Breast epithelium (tissue), 4 donors: Measurements from ENCODE around the gene GPC6. TPM values are rescaled to one million over a fixed set of nuclear protein-coding genes. Genes with fewer than 3 reads are reported as not detected.

Source experiments
- DNase-seq, 2 donors: peaks; one replicate each; pipeline ENCODE4 v3.0.0-alpha.2; 2019; ENCODE audit warnings: low spot score in 2 of 2
- H3K27ac ChIP-seq, 2 donors: fragments of 200-600 bp; sonication (generic) in 1 of 2; one replicate each; pipeline ENCODE4 v1.5.1; 2016 to 2019; ENCODE audit warnings: mild to moderate bottlenecking in 1 of 2
- H3K27me3 ChIP-seq, 2 donors: fragments of 200-600 bp; sonication (generic) in 1 of 2; one replicate each; pipeline versions ENCODE4 v1.5.1 to v1.6.0; 2017 to 2019; ENCODE audit warnings: control low read depth in 1 of 2, mild to moderate bottlenecking in 1 of 2
- H3K36me3 ChIP-seq: fragments of 200-600 bp; one replicate; pipeline ENCODE4 v1.5.1; 2019
- H3K4me1 ChIP-seq, 2 donors: fragments of 200-600 bp; sonication (generic); one replicate each; pipeline ENCODE4 v1.5.1; 2016 to 2019; ENCODE audit warnings: control low read depth in 1 of 2
- H3K4me3 ChIP-seq, 3 donors: fragments of 200-600 bp; sonication (generic); 1 replicate in 2 of 3; 2 replicates in 1 of 3; pipeline ENCODE4 v1.5.1; 2016 to 2019; ENCODE audit warnings: mild to moderate bottlenecking in 3 of 3, moderate library complexity in 2 of 3
- H3K9me3 ChIP-seq, 2 donors: fragments of 200-600 bp; sonication (generic) in 1 of 2; one replicate each; pipeline ENCODE4 v1.5.1; 2016 to 2019; ENCODE audit warnings: control low read depth in 1 of 2
- POLR2A ChIP-seq: fragments of 450-650 bp; IDR thresholded peaks from one replicate; pipeline ENCODE4 v1.6.1; 2016; ENCODE audit warnings: antibody characterized with exemption, mild to moderate bottlenecking, moderate library complexity
- POLR2AphosphoS5 ChIP-seq, 3 donors: sonication (generic); formaldehyde crosslinking; IDR thresholded peaks; one replicate each; pipeline ENCODE4 v1.6.1; 2017; ENCODE audit warnings: antibody characterized with exemption in 3 of 3
- intact Hi-C: fragments of 100-400 bp; cut with DNase I; formaldehyde crosslinking; loops from one replicate; pipeline ENCODE4 v1.15.1; 2023; ENCODE audit warnings: low total_unique reads
- total RNA-seq, 3 donors: library from RNA; depleted of rRNA; stranded (reverse); fragments of >200 nt; gene quantifications; one replicate each; pipeline ENCODE4 v1.1.0, GENCODE V29; 2016
- TF ChIP-seq, protein P1 (sequence below), 3 donors: fragments of 450-650 bp; IDR thresholded peaks; one replicate each; pipeline ENCODE4 v1.5.1; 2016 to 2017; ENCODE audit warnings: antibody characterized with exemption in 3 of 3, mild to moderate bottlenecking in 3 of 3, moderate library complexity in 3 of 3

GPC6 gene
- total RNA-seq, 3 donors from 2014 or later, result 3.5 to 44.0 (median 4.9) TPM

- no peaks in the 10 kb centered on the region for H3K27me3 ChIP-seq
- no peaks in the 10 kb centered on the region for H3K4me1 ChIP-seq
- TF ChIP-seq POLR2AphosphoS5 (IDR thresholded peaks at IDR 0.05) (no peak), POLR2A (no peak)
- TF ChIP-seq, protein P1, sequence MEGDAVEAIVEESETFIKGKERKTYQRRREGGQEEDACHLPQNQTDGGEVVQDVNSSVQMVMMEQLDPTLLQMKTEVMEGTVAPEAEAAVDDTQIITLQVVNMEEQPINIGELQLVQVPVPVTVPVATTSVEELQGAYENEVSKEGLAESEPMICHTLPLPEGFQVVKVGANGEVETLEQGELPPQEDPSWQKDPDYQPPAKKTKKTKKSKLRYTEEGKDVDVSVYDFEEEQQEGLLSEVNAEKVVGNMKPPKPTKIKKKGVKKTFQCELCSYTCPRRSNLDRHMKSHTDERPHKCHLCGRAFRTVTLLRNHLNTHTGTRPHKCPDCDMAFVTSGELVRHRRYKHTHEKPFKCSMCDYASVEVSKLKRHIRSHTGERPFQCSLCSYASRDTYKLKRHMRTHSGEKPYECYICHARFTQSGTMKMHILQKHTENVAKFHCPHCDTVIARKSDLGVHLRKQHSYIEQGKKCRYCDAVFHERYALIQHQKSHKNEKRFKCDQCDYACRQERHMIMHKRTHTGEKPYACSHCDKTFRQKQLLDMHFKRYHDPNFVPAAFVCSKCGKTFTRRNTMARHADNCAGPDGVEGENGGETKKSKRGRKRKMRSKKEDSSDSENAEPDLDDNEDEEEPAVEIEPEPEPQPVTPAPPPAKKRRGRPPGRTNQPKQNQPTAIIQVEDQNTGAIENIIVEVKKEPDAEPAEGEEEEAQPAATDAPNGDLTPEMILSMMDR (IDR thresholded peaks at IDR 0.05), result no peak
- no peak overlapping the region for H3K27ac ChIP-seq
- no peaks in the 10 kb centered on the region for H3K36me3 ChIP-seq
- intact Hi-C loops, result no loop called here
- H3K4me3 ChIP-seq, result no peak overlapping the region
- DNase-seq, result no peak
- H3K9me3 ChIP-seq, result no peaks in the 10 kb centered on the region
These were observed 118.4 kb downstream of the GPC6 start for GRCh38 chr13:93345024-93345423.

- Histone ChIP-seq H3K4me3 (no peak overlapping the region), H3K27me3 (no peaks in the 10 kb centered on the region), H3K27ac (no peak overlapping the region), H3K9me3 (no peaks in the 10 kb centered on the region), H3K36me3 (no peaks in the 10 kb centered on the region), H3K4me1 (no peaks in the 10 kb centered on the region)
- TF ChIP-seq, protein P1 (IDR thresholded peaks at IDR 0.05), result no peak
- TF ChIP-seq POLR2A (no peak), POLR2AphosphoS5 (IDR thresholded peaks at IDR 0.05) (no peak)
- intact Hi-C loops, result no loop called here
- DNase-seq, result no peak
These were observed 119.2 kb downstream of the GPC6 start for GRCh38 chr13:93345770-93346169.

DNA sequence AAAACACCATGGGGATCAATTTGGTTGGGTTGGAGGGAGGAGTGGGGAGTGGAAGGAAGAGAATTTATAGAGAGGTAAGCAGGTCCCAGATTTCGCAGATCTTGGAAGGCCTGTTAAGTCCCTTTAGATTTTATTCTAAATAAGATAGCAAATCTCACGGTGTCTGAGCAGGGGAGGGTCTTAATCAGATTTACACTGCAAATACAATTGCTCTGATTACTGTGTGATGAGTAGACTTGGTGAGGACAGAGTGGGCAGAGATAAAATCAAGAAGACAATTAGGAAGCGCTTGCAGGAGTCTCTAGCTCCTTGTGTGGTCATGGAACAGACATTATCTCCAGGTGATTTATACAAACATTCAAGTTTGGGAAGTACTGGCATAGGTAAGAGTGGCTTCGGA lies 126.0 kb downstream of the GPC6 start:
- no peak for TF ChIP-seq POLR2A
- no peak for TF ChIP-seq POLR2AphosphoS5 (IDR thresholded peaks at IDR 0.05)
- TF ChIP-seq, protein P1 (IDR thresholded peaks at IDR 0.05), result no peak
- intact Hi-C loops, result no loop called here
- no peak for DNase-seq
- Histone ChIP-seq H3K4me3 (no peak overlapping the region), H3K27ac (no peak overlapping the region), H3K27me3 (no peaks in the 10 kb centered on the region), H3K36me3 (no peaks in the 10 kb centered on the region), H3K4me1 (no peaks in the 10 kb centered on the region), H3K9me3 (no peaks in the 10 kb centered on the region)

- Histone ChIP-seq H3K27ac (no peak overlapping the region), H3K27me3 (no peaks in the 10 kb centered on the region), H3K4me1 (no peaks in the 10 kb centered on the region), H3K36me3 (no peaks in the 10 kb centered on the region), H3K9me3 (no peaks in the 10 kb centered on the region), H3K4me3 (no peak overlapping the region)
- intact Hi-C loops, result no loop called here
- TF ChIP-seq, protein P1 (IDR thresholded peaks at IDR 0.05), result no peak
- no peak for TF ChIP-seq POLR2AphosphoS5 (IDR thresholded peaks at IDR 0.05)
- no peak for TF ChIP-seq POLR2A
- no peak for DNase-seq
These were observed 128.5 kb downstream of the GPC6 start for GRCh38 chr13:93355094-93355493.

- H3K27ac ChIP-seq, result no peak overlapping the region
- no peaks in the 10 kb centered on the region for H3K27me3 ChIP-seq
- intact Hi-C loops, result no loop called here
- H3K36me3 ChIP-seq, result no peaks in the 10 kb centered on the region
- no peak overlapping the region for H3K4me3 ChIP-seq
- H3K4me1 ChIP-seq, result no peaks in the 10 kb centered on the region
- no peaks in the 10 kb centered on the region for H3K9me3 ChIP-seq
- TF ChIP-seq, protein P1 (IDR thresholded peaks at IDR 0.05), result no peak
- no peak for TF ChIP-seq POLR2A
- no peak for TF ChIP-seq POLR2AphosphoS5 (IDR thresholded peaks at IDR 0.05)
- no peak for DNase-seq
These were observed 129.9 kb downstream of the GPC6 start for GRCh38 chr13:93356469-93356868.
